ENCODE results near the gene SLC35F3.

SLC35F3 gene

GRCh38 chr1:233975486-233975885 is 71.0 kb downstream of the SLC35F3 start:
- no peak for DNase-seq

DNA sequence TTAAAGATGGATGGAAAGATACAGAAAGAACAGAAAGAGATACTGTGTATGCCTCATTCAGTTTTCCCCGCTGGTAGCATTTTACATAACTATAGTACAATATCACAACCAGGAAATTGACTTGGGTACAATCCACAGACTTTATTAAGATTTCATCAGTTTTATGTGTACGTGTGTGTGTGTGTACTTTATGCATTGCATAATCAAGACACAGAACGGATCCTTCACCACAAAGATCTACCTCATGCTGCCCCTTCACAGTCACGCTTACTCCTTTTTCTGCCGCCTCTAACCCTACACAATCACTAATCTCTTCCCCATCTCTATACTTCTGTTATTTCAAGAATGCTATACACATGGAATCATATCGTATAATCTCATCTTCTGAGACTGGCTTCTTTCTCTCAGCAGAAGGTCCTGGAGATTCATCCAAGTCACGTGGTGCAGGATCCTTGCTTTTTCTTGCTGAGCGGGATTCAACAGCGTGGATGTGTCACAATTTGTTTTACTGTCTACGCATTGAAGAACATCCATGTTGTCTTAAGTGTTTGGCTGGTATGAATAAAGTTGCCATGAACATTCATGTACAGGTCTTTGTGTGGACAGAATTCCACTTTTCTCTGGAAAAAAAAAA is 76.7 kb downstream of the SLC35F3 start:
- DNase-seq = no peak

DNA sequence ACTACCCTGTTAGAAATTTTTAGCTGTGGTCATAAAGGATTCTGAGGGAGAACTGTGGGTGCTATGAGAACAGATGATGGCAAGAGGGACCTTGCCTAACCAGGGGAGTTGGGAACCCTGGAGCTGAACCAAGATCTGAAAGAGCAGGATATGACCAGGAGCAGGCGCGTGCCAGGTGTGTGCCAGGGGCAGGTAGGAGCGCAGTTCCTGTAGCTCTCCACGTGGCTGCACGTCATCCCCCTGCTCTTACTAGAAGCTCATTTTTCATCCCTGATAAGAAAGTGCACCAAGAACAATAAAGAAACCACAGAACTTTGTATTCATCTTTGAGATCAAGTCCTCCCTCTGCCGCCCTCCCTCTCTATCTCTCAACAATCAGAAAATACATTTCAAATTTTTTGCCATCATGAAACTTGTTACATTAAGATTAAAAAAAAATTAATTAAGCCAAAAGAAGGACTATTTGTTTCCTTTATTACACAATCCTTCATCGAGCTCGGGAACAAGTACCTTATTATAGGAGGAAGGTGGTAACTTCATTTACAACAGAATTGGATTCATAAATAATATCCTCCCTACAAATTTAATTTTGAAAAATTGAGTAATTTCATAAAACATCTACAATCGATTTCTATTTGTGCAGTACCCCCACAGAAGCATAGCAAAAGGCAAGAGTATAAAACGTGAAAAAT is 78.5 kb downstream of the SLC35F3 start:
- DNase-seq = no peak

DNA sequence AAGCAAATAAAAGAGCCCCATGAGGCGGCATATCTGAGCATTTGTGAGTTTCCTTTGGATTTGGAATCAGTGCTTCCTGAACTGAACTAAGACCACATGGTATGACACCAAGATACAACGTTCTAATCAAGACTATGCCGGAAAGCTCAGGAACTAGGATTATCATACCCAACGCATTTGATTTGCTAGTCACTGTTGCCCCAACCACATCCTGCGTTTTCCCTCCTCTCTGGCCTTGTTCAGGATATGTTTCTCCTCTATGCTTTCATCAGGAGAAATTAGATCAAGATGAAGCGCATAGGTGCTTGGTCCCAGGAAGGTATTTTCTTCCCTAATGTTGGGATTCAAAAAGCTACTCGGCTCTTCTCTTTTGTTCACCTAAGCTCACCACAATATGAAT is 79.3 kb downstream of the SLC35F3 start:
- DNase-seq = no peak

DNA sequence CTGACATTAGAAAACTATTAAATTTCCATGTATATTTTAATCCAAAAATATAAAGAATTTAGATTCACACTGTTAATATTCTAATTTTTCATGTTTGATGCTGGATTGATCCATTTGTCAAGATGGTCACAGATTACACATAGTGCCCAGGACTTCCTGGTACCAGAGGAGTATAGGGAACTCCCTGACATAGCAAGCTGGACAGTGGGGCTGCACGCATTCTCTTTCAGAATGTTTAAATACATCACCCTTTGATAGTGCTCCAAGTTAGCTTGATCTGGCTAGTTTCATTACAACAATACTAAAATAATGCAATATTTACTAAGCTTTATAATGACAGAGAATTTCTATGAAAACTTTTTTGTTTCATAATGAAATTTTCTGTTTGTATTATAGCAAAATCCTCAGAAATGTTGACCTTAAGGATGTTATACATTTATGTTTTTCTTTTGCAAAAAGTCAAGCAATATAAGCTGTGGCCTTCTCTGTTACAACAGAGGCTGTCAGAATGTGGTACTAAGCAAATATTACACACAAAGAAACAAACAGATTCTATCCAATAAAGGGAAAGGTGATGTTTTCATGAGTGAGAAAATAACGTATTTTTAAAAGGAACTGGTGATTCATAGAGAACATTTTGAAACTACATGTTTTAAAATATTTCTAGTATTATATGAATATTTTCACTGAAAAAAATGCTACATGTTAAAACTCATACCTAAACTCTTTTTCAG is 84.7 kb downstream of the SLC35F3 start:
- no peak for DNase-seq

DNA sequence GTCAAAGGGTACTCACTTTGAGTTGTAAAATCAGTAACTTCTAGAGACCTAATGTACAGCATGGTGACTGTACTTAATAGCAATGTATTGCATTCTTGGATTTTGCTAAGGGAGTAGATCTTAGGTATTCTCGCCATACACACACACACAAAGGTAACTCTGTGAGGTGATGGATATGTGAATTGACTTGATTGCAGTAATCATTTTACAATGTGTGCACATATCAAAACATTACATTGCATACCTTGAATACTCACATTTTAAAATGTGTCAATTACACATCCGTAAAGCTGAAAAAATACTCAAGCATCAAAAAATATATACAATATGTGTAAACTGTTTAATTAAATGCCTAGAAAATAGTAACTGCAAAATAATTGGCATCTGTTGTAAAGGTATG is 86.0 kb downstream of the SLC35F3 start:
- DNase-seq = no peak

DNA sequence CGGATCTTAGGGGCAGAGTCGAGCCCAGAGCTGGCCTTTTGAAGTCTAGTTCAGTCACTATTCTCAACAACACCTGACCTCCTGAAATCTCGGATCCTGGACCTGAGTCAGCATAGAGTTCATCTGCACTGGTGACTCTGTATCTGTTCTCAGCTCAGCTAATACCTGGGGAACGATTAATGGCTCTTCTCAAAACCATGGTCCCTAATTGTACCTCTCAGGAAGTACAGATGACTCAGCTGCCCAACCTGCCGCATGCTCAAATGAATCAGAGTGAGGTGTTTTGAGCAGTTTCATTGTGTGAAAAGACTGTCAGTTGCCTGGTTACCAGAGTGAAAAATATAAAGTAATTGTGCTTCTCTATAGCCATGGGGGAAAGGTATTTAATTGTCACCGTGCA is 89.2 kb downstream of the SLC35F3 start:
- no peak for DNase-seq

- no peak for DNase-seq
Measured at GRCh38 chr1:233994112-233994511, 89.6 kb downstream of the SLC35F3 start.

GRCh38 chr1:233998456-233998855 is 94.0 kb downstream of the SLC35F3 start:
- DNase-seq = no peak

- no peak for DNase-seq
Measured at GRCh38 chr1:233998891-233999290, 94.4 kb downstream of the SLC35F3 start.

DNA sequence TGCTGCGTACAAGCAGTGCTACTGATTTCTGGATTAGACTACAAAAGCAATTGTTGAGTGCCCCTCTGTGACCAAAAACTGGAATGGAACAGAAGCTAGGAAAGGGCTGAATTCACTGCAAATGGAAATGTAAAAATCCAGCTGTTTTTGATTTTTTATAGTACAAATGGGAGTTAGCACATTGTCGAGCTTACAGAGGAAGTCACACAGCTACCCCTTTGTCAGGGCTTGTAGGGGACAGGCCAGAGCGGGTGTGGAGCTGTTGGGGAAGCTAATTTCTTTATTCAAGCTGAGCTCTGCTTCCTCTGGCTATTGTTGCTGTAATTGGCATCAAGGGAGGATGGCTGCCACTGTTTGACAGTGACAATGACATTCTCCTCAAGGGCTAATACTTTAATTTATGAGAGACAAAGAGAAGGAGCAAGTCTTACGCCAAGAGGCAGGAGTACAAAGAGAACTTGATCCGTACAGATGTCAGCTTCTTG is 96.1 kb downstream of the SLC35F3 start:
- no peak for DNase-seq

- no peak for DNase-seq
Measured at GRCh38 chr1:234001817-234002216, 97.3 kb downstream of the SLC35F3 start.

GRCh38 chr1:234004591-234004990 is 100.1 kb downstream of the SLC35F3 start:
- DNase-seq = no peak

DNA sequence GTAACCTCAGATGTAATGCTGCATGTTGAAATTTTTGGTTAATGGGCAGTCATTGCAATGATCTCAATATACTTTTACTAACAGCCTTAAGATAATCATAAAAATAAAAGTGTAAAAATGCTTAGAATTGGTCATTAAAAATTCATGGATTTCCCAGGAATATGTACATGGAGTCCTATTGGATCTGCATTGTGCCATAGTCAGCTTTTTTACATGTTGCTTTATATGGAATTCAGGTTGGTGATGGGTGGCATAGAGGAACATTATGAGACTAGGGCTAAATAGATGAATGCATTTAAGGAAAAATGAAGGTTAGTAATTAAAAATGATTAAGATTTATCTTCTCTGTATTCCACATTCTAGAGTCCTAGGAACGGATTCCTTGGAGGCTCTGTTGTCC is 103.2 kb downstream of the SLC35F3 start:
- DNase-seq = no peak

GRCh38 chr1:234008591-234008990 is 104.1 kb downstream of the SLC35F3 start:
- DNase-seq = no peak

DNA sequence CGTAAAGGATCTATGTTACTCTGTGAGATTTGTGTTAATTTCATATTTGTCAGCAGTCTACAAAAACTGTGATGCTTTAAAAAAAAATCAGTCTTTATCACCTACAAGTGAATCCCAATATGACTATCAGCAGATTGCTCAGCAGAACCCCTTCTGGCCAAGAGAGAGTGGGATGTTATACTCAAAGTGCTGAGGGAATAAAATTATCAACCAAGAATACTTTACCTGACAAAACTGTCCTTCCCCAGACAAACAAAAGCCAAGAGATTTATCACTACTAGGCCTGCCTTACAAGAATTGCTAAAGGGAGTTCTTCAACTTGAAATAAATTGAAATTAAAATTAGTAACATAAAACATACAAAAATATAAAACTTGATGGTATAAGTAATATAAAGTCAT is 105.2 kb downstream of the SLC35F3 start:
- no peak for DNase-seq

DNA sequence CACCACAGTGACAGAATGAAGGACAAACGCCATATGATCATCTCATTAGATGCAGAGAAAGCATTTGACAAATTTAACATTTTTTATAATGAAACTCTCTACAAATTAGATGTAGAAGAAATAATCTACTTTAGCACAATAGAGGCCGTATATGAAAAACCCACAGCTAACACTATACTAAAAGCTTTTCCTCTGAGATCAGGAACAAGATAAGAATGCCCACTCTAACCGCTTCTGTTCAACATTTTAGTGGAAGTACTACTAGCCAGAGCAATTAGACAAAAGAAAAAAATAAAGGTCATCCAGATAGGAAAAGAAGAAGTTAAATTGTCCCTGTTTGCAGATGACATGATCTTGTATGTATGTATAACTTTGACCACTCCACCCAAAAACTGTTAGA is 109.7 kb downstream of the SLC35F3 start:
- no peak for DNase-seq

GRCh38 chr1:234018816-234019215 is 114.3 kb downstream of the SLC35F3 start:
- DNase-seq = no peak

DNA sequence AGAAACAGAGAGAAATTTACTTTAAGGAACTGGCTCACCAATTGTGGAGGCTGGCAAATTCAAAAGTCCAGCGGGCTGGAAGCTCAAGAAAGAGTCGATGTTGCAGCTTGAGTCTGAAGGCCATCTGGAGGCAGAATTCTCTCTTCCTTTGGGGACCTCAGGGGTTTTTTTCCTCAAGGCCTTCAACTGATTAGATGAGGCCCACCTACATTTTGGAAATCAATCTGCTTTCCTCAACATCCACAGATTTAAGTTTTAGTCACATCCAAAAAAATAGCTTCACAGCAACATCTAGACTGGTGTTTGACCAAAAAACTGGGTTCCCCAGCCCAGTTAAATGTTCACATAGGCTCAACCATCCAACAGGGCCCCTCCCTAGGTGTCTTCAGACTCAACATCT is 114.9 kb downstream of the SLC35F3 start:
- DNase-seq = no peak

GRCh38 chr1:234022302-234022701 is 117.8 kb downstream of the SLC35F3 start:
- DNase-seq = no peak

GRCh38 chr1:234039603-234040002 is 135.1 kb downstream of the SLC35F3 start:
- DNase-seq = no peak

GRCh38 chr1:234040446-234041317 is 136.2 kb downstream of the SLC35F3 start:
- DNase-seq = no peak

GRCh38 chr1:234044079-234044478 is 139.6 kb downstream of the SLC35F3 start:
- DNase-seq = no peak

Measured in activated CD4-positive, alpha-beta T cell treated with anti-CD3 and anti-CD28 coated beads, Interleukin-2, amount 50 U/mL, for 1 hour (primary cell).